ENCODE data around the gene ACSL6.

The ACSL6 gene

DNA sequence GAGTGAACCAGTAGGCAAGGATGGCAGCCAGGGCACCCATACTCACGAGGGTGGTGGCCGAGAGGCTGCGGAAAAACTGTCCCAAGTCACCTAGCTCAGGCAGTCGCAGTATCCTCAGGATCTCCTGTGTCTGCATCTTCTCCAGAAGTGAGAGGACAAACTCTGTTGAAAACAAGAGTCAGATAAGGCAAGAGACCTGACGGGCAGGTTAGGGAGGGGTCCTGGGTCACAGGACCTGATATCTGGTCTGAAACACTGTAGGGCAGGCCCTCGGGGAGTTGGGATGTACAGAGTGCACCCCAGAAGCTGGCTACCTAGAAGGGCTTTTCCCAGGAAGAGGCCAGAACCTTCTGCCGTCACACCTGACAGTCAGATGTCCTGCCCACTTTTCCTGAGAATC, 17.4 kb downstream of the ACSL6 start:
- Histone ChIP-seq H3K9ac (ENCODE audit: low read depth, low read length) (no peak overlapping the region), H3K9me3 (ENCODE audit: insufficient read depth, low read depth, low read length) (no peaks in the 10 kb centered on the region), H3K4me1 (ENCODE audit: insufficient read depth, low read length) (no peaks in the 10 kb centered on the region; the same call in 1 of the 2 replicates)

DNA sequence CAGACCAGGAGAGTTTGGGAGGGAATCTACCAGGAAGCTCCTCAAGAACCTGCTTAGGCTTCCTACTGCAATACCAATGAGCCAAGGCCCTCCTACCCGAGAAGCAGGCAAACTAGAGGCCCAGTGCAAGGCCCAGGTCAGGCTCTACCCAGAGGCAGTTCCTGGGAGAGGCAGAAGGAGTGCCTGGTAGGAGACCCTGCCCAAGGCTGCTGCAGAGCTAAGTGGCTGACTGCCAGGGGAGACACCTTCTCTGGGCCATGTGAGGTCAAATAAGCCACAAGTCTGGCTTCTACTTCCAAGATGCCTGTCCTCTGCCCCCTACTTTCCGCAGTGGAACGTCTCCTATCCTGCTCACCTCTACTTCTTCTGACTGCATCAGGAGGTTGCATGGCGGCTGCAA, 17.8 kb downstream of the ACSL6 start:
- Histone ChIP-seq H3K4me1 (ENCODE audit: insufficient read depth, low read length) (no peaks in the 10 kb centered on the region; the same call in 1 of the 2 replicates), H3K9ac (ENCODE audit: low read depth, low read length) (no peak overlapping the region)

More for the DNA sequence above, 17.4 kb downstream of the ACSL6 start:
- Histone ChIP-seq H3K27ac (ENCODE audit: low read length) (no peak overlapping the region), H3K36me3 (ENCODE audit: insufficient read depth, low read depth, low read length) (no peaks in the 10 kb centered on the region), H3K27me3 (ENCODE audit: insufficient read depth, low read length) (no peaks in the 10 kb centered on the region), H3K4me3 (ENCODE audit: low read length) (no peak overlapping the region)

DNA sequence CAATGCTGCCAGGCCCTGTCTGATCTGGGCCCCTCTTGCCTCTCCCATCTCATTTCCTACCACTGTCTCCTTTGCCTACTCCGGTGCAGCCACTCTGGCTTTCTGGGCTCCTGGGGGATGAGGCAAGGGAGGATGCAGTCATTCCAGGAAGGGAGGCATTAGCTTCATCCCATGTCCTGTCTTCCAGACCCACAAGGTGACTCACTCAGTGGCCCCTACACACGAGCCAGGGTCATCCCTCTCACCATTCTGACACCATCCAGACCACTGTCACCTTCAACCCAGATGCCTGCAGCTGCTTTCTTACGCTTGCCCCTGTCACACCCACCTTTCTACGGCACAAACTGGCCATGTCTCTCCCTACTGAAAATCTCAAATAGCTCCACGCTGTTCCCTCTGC, 19.1 kb downstream of the ACSL6 start:
- no peak overlapping the region for H3K9ac ChIP-seq (ENCODE audit: low read depth, low read length)
- H3K27ac ChIP-seq (ENCODE audit: low read length): no peak overlapping the region
- H3K27me3 ChIP-seq (ENCODE audit: insufficient read depth, low read length): no peaks in the 10 kb centered on the region
- H3K4me1 ChIP-seq (ENCODE audit: insufficient read depth, low read length): no peaks in the 10 kb centered on the region; the same call in 1 of the 2 replicates
- H3K9me3 ChIP-seq (ENCODE audit: insufficient read depth, low read depth, low read length): no peaks in the 10 kb centered on the region
- H3K36me3 ChIP-seq (ENCODE audit: insufficient read depth, low read depth, low read length): no peaks in the 10 kb centered on the region
- no peak overlapping the region for H3K4me3 ChIP-seq (ENCODE audit: low read length)

More for the DNA sequence above, 17.8 kb downstream of the ACSL6 start:
- Histone ChIP-seq H3K36me3 (ENCODE audit: insufficient read depth, low read depth, low read length) (no peaks in the 10 kb centered on the region), H3K27ac (ENCODE audit: low read length) (no peak overlapping the region), H3K27me3 (ENCODE audit: insufficient read depth, low read length) (no peaks in the 10 kb centered on the region), H3K9me3 (ENCODE audit: insufficient read depth, low read depth, low read length) (no peaks in the 10 kb centered on the region), H3K4me3 (ENCODE audit: low read length) (no peak overlapping the region)

DNA sequence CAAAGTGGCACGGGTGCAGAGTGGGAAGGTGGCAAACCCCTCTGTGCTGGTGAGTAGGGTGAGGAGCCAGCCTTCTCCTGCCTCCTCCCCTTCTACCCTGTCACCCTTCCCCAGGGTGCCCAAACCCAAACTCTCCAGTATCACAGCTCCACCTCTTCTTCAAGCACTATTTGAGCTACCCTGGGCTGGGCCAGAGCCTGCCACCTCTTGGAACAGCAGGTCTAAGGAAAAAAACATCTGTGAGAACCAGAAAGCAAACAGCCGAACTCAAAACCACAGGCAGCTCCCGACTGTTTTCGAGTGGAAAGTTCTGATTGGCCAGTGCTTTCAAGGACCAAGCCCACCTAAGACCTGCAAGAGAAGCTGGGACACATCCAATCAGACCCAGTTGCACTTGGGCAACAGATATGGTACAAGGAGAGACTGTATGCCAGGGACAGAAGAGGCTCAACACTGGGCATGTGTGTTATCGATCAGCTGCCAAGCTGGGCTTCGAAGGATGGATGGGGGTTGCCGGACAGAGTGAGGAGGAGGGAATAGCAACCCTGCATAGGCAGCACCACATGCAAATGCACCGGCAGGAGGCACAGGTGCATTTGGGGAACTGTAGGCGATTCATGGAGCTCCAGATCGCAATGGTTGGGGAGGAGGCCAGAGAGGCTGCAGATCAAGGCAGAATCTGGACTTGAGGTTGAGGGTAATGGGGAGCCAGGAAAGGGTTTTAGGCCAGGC, 19.7 kb downstream of the ACSL6 start:
- Histone ChIP-seq H3K27ac (ENCODE audit: low read length) (no peak overlapping the region), H3K27me3 (ENCODE audit: insufficient read depth, low read length) (no peaks in the 10 kb centered on the region), H3K4me1 (ENCODE audit: insufficient read depth, low read length) (no peaks in the 10 kb centered on the region; the same call in 1 of the 2 replicates), H3K4me3 (ENCODE audit: low read length) (no peak overlapping the region), H3K9ac (ENCODE audit: low read depth, low read length) (no peak overlapping the region), H3K9me3 (ENCODE audit: insufficient read depth, low read depth, low read length) (no peaks in the 10 kb centered on the region), H3K36me3 (ENCODE audit: insufficient read depth, low read depth, low read length) (no peaks in the 10 kb centered on the region)

DNA sequence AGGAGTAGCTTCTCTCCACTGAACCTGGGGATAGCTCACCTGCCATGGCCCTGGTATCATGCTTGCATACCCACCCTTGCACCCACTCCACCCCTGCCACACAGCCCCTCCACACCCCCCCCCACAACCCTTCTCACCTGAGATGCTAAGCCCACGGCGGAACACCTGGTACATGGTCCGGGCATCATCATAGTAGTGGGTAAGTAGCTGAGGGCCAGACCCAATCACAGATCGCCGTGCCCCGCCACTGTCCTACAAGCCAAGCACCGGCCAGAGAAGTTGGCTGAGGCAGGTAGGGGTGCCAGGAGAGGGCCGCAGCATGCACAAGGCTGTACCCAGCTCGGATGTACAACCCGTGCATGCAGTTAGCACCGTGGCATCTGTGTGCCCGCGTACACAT, 20.7 kb downstream of the ACSL6 start:
- no peak overlapping the region for H3K9ac ChIP-seq (ENCODE audit: low read depth, low read length)
- no peaks in the 10 kb centered on the region; the same call in 1 of the 2 replicates for H3K4me1 ChIP-seq (ENCODE audit: insufficient read depth, low read length)
- H3K36me3 ChIP-seq (ENCODE audit: insufficient read depth, low read depth, low read length): no peaks in the 10 kb centered on the region
- no peaks in the 10 kb centered on the region for H3K9me3 ChIP-seq (ENCODE audit: insufficient read depth, low read depth, low read length)
- H3K27ac ChIP-seq (ENCODE audit: low read length): no peak overlapping the region
- H3K4me3 ChIP-seq (ENCODE audit: low read length): no peak overlapping the region
- no peaks in the 10 kb centered on the region for H3K27me3 ChIP-seq (ENCODE audit: insufficient read depth, low read length)

DNA sequence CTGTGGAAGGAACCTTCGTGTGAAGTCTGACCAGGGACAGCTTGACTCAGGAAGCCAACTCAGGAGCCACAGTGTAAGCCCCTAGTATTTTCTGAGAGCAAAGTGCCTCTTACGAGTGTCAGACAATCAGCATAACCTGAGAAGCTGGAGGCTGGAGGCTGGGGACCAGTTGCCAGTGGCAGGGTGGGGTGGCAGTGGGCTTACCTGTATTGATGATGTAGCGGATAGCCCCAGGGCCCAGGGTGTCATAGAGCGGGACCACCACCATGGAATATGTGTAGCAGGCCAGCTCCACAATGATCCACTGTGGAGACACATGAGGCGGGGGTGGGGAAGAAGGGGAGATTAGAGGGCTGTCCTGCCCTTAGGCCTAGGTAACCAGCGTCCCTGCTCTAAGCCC, 22.9 kb downstream of the ACSL6 start:
- no peaks in the 10 kb centered on the region for H3K9me3 ChIP-seq (ENCODE audit: insufficient read depth, low read depth, low read length)
- H3K27ac ChIP-seq (ENCODE audit: low read length): no peak overlapping the region
- H3K36me3 ChIP-seq (ENCODE audit: insufficient read depth, low read depth, low read length): no peaks in the 10 kb centered on the region
- H3K4me3 ChIP-seq (ENCODE audit: low read length): no peak overlapping the region
- no peak overlapping the region for H3K9ac ChIP-seq (ENCODE audit: low read depth, low read length)
- H3K4me1 ChIP-seq (ENCODE audit: insufficient read depth, low read length): no peaks in the 10 kb centered on the region; the same call in 1 of the 2 replicates
- no peaks in the 10 kb centered on the region for H3K27me3 ChIP-seq (ENCODE audit: insufficient read depth, low read length)

DNA sequence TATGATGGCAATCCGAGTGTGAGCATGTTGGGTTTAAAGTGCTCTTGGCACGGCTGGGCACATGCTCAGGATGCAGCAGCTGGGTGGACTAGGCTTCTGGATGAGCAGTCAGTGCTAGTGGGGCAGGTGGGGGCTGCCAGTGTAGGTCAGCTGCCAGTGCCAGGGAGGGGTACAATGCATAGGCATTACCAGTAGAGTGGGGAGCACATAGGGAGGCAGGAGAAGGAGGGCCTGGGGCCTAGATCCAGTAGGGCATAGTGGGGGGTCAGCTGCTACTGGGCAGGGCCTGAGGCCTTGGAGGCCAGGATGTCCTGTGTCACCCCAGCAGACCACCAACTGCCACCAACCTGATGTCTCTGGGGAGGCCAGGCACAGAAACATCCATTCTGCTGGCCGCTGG, 24.2 kb downstream of the ACSL6 start:
- H3K27ac ChIP-seq (ENCODE audit: low read length): no peak overlapping the region
- no peak overlapping the region for H3K9ac ChIP-seq (ENCODE audit: low read depth, low read length)
- no peaks in the 10 kb centered on the region for H3K36me3 ChIP-seq (ENCODE audit: insufficient read depth, low read depth, low read length)
- no peaks in the 10 kb centered on the region for H3K27me3 ChIP-seq (ENCODE audit: insufficient read depth, low read length)
- no peaks in the 10 kb centered on the region for H3K9me3 ChIP-seq (ENCODE audit: insufficient read depth, low read depth, low read length)
- H3K4me1 ChIP-seq (ENCODE audit: insufficient read depth, low read length): no peaks in the 10 kb centered on the region; the same call in 1 of the 2 replicates
- no peak overlapping the region for H3K4me3 ChIP-seq (ENCODE audit: low read length)

DNA sequence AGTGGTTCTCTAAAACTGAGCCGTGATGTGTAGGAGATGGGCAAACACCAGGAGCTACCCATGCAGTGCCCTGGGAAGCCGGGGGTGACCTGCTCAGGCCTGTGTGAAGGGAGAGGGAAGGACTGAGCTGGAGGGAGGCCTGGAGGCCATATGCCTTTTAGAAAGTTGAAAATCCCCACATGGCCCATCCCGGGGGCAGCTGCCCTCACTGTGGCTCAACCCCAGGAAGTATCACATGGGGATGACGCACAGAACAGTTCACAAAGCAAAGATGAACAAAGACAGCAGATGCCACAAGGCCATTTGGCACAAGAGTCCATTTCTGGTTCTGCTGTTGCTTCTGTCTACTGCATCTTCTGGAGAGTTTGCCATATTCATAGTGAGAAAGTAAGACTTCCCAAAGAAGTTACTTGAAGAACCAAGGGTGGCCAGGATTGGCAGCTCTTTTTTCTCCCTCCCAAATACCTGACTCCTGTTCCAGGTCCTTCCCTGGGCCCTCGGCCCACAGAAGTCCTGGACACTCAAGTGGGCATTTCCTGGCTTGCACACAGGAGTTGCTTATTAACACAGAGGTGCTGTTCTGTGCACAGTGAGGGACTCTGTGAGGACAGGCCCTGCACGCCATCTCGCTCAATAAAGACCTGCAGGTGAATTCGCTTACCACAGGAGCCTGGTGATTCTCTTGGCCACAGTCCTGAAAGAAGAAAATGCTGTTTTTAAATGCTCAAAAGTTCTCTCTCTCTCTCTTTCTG, 25.1 kb downstream of the ACSL6 start:
- no peak overlapping the region for H3K27ac ChIP-seq (ENCODE audit: low read length)
- no peak overlapping the region for H3K4me3 ChIP-seq (ENCODE audit: low read length)
- no peaks in the 10 kb centered on the region for H3K9me3 ChIP-seq (ENCODE audit: insufficient read depth, low read depth, low read length)
- no peaks in the 10 kb centered on the region for H3K4me1 ChIP-seq (ENCODE audit: insufficient read depth, low read length)
- no peaks in the 10 kb centered on the region for H3K36me3 ChIP-seq (ENCODE audit: insufficient read depth, low read depth, low read length)
- H3K9ac ChIP-seq (ENCODE audit: low read depth, low read length): no peak overlapping the region
- no peaks in the 10 kb centered on the region for H3K27me3 ChIP-seq (ENCODE audit: insufficient read depth, low read length)

DNA sequence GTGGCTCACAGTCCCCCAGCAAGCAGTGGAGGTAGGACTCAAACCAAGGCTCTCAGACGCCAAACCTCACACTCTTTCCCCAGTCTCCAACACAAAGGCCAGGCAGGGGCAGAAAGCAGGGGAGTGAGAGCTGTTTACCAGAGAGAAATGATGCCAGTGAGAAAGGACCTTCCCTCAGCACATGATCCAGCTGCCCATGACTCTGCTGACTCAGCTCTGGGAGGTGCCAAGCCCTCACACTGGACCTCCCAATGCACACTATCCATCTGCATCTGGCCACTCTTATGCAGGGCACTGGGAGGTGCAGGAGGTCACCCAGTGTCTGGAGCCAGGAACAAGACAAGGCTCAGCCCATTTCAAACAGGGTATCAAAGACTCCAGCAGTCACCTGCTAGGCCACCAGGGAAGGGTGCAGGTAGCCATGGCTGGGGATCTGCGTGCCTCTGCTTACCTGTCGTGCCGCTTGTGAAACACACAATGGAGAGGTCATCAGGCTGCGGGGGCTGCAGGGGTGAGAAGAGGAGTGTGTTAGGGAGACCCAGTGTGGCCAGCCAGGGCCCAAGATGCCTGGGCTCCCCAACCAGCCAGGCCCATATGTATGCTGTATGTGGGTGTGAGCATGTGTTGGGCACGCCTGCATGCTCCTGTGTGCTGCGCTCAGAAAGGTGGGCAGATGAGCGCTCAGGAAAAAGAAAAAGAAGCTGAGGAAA, 26.3 kb downstream of the ACSL6 start:
- Histone ChIP-seq H3K9ac (ENCODE audit: low read depth, low read length) (no peak overlapping the region), H3K27ac (ENCODE audit: low read length) (no peak overlapping the region), H3K27me3 (ENCODE audit: insufficient read depth, low read length) (no peaks in the 10 kb centered on the region), H3K4me3 (ENCODE audit: low read length) (no peak overlapping the region), H3K9me3 (ENCODE audit: insufficient read depth, low read depth, low read length) (no peaks in the 10 kb centered on the region), H3K36me3 (ENCODE audit: insufficient read depth, low read depth, low read length) (no peaks in the 10 kb centered on the region), H3K4me1 (ENCODE audit: insufficient read depth, low read length) (no peaks in the 10 kb centered on the region)

DNA sequence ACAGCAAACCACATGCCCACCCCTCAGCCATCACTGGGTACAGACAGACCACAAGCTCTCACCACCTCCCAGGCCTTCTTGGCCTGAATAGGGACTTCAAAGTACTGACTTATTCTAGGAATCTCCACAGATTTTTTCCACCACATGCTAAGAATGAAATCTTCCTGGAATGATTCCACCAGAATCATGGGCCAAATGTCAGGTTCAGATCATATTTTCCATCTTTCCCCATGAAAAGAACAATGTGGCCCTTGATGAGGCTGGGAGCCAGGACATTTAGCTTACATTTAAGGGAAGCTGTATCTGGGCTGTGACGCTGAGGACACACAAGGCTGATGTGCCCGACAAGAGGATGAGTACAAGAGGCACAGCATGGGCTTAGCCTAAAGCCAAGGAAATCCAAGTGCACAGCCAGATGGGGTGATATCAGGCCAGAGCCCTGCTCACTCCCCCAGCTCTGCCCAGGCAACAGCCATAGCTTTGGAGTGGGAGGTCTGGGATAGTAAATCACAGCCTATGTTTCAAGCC, 28.1 kb downstream of the ACSL6 start:
- no peaks in the 10 kb centered on the region for H3K4me1 ChIP-seq (ENCODE audit: insufficient read depth, low read length)
- no peaks in the 10 kb centered on the region for H3K27me3 ChIP-seq (ENCODE audit: insufficient read depth, low read length)
- H3K9me3 ChIP-seq (ENCODE audit: insufficient read depth, low read depth, low read length): no peaks in the 10 kb centered on the region
- no peaks in the 10 kb centered on the region for H3K36me3 ChIP-seq (ENCODE audit: insufficient read depth, low read depth, low read length)
- no peak overlapping the region for H3K27ac ChIP-seq (ENCODE audit: low read length)
- no peak overlapping the region for H3K9ac ChIP-seq (ENCODE audit: low read depth, low read length)
- no peak overlapping the region for H3K4me3 ChIP-seq (ENCODE audit: low read length)

DNA sequence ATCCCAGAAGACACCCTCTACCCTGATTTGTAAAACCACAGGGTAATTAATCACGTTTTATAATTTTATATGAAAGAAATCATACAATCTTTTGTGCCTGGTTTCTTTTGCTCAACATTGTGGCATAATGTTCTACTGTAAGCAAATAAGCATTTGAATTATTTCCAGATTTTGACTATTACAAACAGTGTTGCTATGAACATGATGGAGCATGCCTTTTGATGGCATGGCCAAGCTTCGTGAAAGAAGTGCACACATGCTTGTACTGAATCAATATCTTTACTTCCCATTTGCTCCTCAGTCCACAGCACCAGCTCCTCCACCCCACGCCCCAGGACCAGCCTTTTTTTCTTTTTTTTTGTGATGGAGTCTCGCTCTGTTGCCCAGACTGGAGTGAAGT, 29.9 kb downstream of the ACSL6 start:
- H3K4me3 ChIP-seq (ENCODE audit: low read length): no peak overlapping the region
- H3K27ac ChIP-seq (ENCODE audit: low read length): no peak overlapping the region
- H3K4me1 ChIP-seq (ENCODE audit: insufficient read depth, low read length): no peaks in the 10 kb centered on the region
- no peak overlapping the region for H3K9ac ChIP-seq (ENCODE audit: low read depth, low read length)
- H3K27me3 ChIP-seq (ENCODE audit: insufficient read depth, low read length): no peaks in the 10 kb centered on the region
- H3K36me3 ChIP-seq (ENCODE audit: insufficient read depth, low read depth, low read length): no peaks in the 10 kb centered on the region
- H3K9me3 ChIP-seq (ENCODE audit: insufficient read depth, low read depth, low read length): no peaks in the 10 kb centered on the region

Data from iPS-20b (cell line).